OCI-LY7 (cell line): ENCODE measurements around the gene APBA1.

ENCODE experiments used
- EZH2phosphoT487 ChIP-seq: fragments of 200-600 bp; sonication (generic); IDR thresholded peaks from 2 replicates; pipeline ENCODE4 v1.6.1; 2018; ENCODE audit warnings: low read depth, borderline replicate concordance, mild to moderate bottlenecking, mixed run types, antibody characterized with exemption, low read length, moderate library complexity, mixed read lengths
- TF ChIP-seq, protein P1 (sequence below): fragments of 200-600 bp; sonication (generic); conservative IDR thresholded peaks from 2 replicates; pipeline ENCODE4 v1.5.1; 2014; ENCODE audit warnings: mild to moderate bottlenecking, antibody characterized with exemption, low read length, moderate library complexity, mixed read lengths

DNA sequence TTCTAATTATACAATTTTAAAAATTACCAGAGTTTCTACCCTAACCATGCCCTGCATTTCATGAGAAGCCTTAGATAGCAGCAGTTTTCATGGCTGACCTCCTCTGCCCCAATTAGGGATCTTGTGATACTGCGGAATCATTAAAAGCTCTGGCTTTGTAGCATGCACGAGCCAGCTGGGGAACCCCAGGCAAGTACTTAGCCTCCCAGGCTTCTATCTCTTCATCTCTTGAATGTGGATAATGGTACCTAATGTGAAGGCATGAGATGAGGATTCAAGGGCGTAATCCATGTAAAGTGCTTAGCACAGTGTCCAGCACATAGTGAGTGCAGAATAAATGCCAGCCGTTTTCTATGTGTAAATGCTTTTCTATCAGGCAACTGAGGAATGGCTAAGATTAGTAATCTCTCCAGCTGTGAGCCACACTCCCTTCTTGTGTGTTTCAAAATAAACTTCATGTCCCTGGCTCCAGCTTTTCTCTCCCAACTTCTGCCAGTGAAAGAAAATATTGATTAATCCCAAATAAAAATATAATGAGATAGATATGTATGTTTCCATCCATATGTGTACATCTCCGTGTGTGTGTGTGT lies 88.4 kb downstream of the APBA1 start:
- TF ChIP-seq, protein P1, sequence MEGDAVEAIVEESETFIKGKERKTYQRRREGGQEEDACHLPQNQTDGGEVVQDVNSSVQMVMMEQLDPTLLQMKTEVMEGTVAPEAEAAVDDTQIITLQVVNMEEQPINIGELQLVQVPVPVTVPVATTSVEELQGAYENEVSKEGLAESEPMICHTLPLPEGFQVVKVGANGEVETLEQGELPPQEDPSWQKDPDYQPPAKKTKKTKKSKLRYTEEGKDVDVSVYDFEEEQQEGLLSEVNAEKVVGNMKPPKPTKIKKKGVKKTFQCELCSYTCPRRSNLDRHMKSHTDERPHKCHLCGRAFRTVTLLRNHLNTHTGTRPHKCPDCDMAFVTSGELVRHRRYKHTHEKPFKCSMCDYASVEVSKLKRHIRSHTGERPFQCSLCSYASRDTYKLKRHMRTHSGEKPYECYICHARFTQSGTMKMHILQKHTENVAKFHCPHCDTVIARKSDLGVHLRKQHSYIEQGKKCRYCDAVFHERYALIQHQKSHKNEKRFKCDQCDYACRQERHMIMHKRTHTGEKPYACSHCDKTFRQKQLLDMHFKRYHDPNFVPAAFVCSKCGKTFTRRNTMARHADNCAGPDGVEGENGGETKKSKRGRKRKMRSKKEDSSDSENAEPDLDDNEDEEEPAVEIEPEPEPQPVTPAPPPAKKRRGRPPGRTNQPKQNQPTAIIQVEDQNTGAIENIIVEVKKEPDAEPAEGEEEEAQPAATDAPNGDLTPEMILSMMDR = no peak
- no peak for TF ChIP-seq EZH2phosphoT487
